HEK293 (cell line): ENCODE results near the gene ORC1.

Experiments
- CTCF ChIA-PET: fragments of 350-600 bp; formaldehyde crosslinking; extraction: SDS; loops from one replicate; lab custom pipeline; 2021; ENCODE audit warnings: antibody characterized with exemption; lab: Yijun Ruan, JAX
- POLR2A ChIA-PET: fragments of 300-600 bp; formaldehyde crosslinking; extraction: SDS; loops from one replicate; lab custom pipeline; 2020; ENCODE audit warnings: antibody characterized with exemption, inconsistent platforms; lab: Yijun Ruan, JAX
- H3K27ac ChIP-seq: fragments of 200-500 bp; sonication (Bioruptor generic); 2 replicates; pipeline ENCODE4 v1.5.1; 2014; ENCODE audit warnings: low read depth, low read length, control low read depth, inconsistent platforms; ENCODE audit errors: extremely low read depth
- H3K36me3 ChIP-seq, 2 experiments: fragments of 200-500 bp in 1 of 2; sonication (Bioruptor generic) in 1 of 2; 1 replicate in 1 of 2; 2 replicates in 1 of 2; pipeline ENCODE4 v1.5.1; 2014 to 2017; ENCODE audit warnings: inconsistent platforms in 2 of 2, low read length in 2 of 2; ENCODE audit not compliant: control insufficient read depth in 2 of 2, insufficient read depth in 1 of 2
- H3K4me1 ChIP-seq: fragments of 200-500 bp; sonication (Bioruptor generic); 2 replicates; pipeline ENCODE4 v1.5.1; 2014; ENCODE audit warnings: mild to moderate bottlenecking, low read length, inconsistent platforms; ENCODE audit not compliant: control insufficient read depth, insufficient read depth
- H3K4me3 ChIP-seq: 2 replicates; pipeline ENCODE4 v1.5.1; 2011; ENCODE audit warnings: low read depth, mild to moderate bottlenecking, control low read depth, low read length, moderate library complexity
- H3K9me3 ChIP-seq: fragments of 200-500 bp; sonication (Bioruptor generic); 2 replicates; pipeline ENCODE4 v1.5.1; 2014; ENCODE audit warnings: low read depth, low read length, inconsistent platforms; ENCODE audit not compliant: control insufficient read depth, insufficient read depth
- BCL6B ChIP-seq: fragments of 450-650 bp; formaldehyde crosslinking; IDR thresholded peaks from 2 replicates; pipeline ENCODE4 v1.5.1; 2017; ENCODE audit warnings: missing biosample characterization, missing genetic modification characterization
- MYNN ChIP-seq: fragments of 450-650 bp; formaldehyde crosslinking; IDR thresholded peaks from 2 replicates; pipeline ENCODE4 v1.5.1; 2016; ENCODE audit warnings: missing biosample characterization, missing genetic modification characterization, borderline replicate concordance
- PRDM10 ChIP-seq: fragments of 450-650 bp; formaldehyde crosslinking; IDR thresholded peaks from 2 replicates; pipeline ENCODE4 v1.5.1; 2016; ENCODE audit warnings: missing biosample characterization, missing genetic modification characterization
- REST ChIP-seq: fragments of 450-650 bp; formaldehyde crosslinking; IDR thresholded peaks from 2 replicates; pipeline ENCODE4 v1.5.1; 2016; ENCODE audit warnings: missing biosample characterization, missing genetic modification characterization
- SCRT2 ChIP-seq: fragments of 450-650 bp; formaldehyde crosslinking; IDR thresholded peaks from 2 replicates; pipeline ENCODE4 v1.5.1; 2016; ENCODE audit warnings: missing biosample characterization, missing genetic modification characterization
- ZBTB21 ChIP-seq: fragments of 450-650 bp; formaldehyde crosslinking; IDR thresholded peaks from 2 replicates; pipeline ENCODE4 v1.5.1; 2017; ENCODE audit warnings: missing biosample characterization, missing genetic modification characterization
- ZBTB8A ChIP-seq: fragments of 450-650 bp; formaldehyde crosslinking; IDR thresholded peaks from 2 replicates; pipeline ENCODE4 v1.5.1; 2016; ENCODE audit warnings: missing biosample characterization, missing genetic modification characterization
- ZFP37 ChIP-seq: fragments of 450-650 bp; formaldehyde crosslinking; IDR thresholded peaks from 2 replicates; pipeline ENCODE4 v1.5.1; 2016; ENCODE audit warnings: missing biosample characterization, missing genetic modification characterization
- ZFP41 ChIP-seq: fragments of 450-650 bp; formaldehyde crosslinking; IDR thresholded peaks from 2 replicates; pipeline ENCODE4 v1.5.1; 2016; ENCODE audit warnings: missing biosample characterization, missing genetic modification characterization, borderline replicate concordance
- ZFP69B ChIP-seq: fragments of 450-650 bp; formaldehyde crosslinking; IDR thresholded peaks from 2 replicates; pipeline ENCODE4 v1.5.1; 2016; ENCODE audit warnings: missing biosample characterization, missing genetic modification characterization
- ZNF157 ChIP-seq: fragments of 450-650 bp; formaldehyde crosslinking; IDR thresholded peaks from 2 replicates; pipeline ENCODE4 v1.5.1; 2016; ENCODE audit warnings: missing biosample characterization, missing genetic modification characterization
- ZNF221 ChIP-seq: fragments of 450-650 bp; formaldehyde crosslinking; IDR thresholded peaks from 2 replicates; pipeline ENCODE4 v1.5.1; 2017; ENCODE audit warnings: missing biosample characterization, missing genetic modification characterization, borderline replicate concordance
- ZNF394 ChIP-seq: fragments of 450-650 bp; formaldehyde crosslinking; IDR thresholded peaks from 2 replicates; pipeline ENCODE4 v1.5.1; 2016; ENCODE audit warnings: missing biosample characterization, missing genetic modification characterization, mild to moderate bottlenecking, moderate library complexity, borderline replicate concordance
- ZNF473 ChIP-seq: fragments of 450-650 bp; formaldehyde crosslinking; IDR thresholded peaks from 2 replicates; pipeline ENCODE4 v1.5.1; 2017; ENCODE audit warnings: missing biosample characterization, missing genetic modification characterization
- ZNF639 ChIP-seq: fragments of 450-650 bp; formaldehyde crosslinking; IDR thresholded peaks from 2 replicates; pipeline ENCODE4 v1.5.1; 2016; ENCODE audit warnings: missing biosample characterization, missing genetic modification characterization
- ZNF785 ChIP-seq: fragments of 450-650 bp; formaldehyde crosslinking; IDR thresholded peaks from 2 replicates; pipeline ENCODE4 v1.5.1; 2016; ENCODE audit warnings: missing biosample characterization, missing genetic modification characterization
- ZSCAN4 ChIP-seq: fragments of 450-650 bp; formaldehyde crosslinking; IDR thresholded peaks from 2 replicates; pipeline ENCODE4 v1.5.1; 2017; ENCODE audit warnings: missing biosample characterization, missing genetic modification characterization
- ZSCAN5A ChIP-seq: fragments of 450-650 bp; formaldehyde crosslinking; IDR thresholded peaks from 2 replicates; pipeline ENCODE4 v1.5.1; 2016; ENCODE audit warnings: missing biosample characterization, missing genetic modification characterization

Gene ORC1

GRCh38 chr1:52403566-52404115, 582 bp downstream of the ORC1 start (continued):
- TF ChIP-seq ZNF221 (no peak), BCL6B (tag by site-specific recombination) (0 out of 2 replicates have a peak, but pooled peaks have one; percentile 8), REST (tag by site-specific recombination) (no peak), ZNF785 (tag by site-specific recombination) (no peak), ZNF394 (tag by site-specific recombination) (0 out of 2 replicates have a peak, but pooled peaks have one; percentile 5), ZFP37 (tag by site-specific recombination) (peak; percentile 73; the same call in 1 of the 2 replicates), ZFP69B (tag by site-specific recombination) (no peak), ZNF639 (no peak), MYNN (tag by site-specific recombination) (peak; percentile 81)

GRCh38 chr1:52402860-52403240, 1.4 kb downstream of the ORC1 start:
- peak overlapping the region; percentile 83 for H3K4me3 ChIP-seq
- H3K36me3 ChIP-seq, result peaks cover 12 to 57% of the 10 kb centered on the region in 2 experiments; a peak in 2 of 3 replicates
- H3K9me3 ChIP-seq, result no peaks in the 10 kb centered on the region
- no peak for TF ChIP-seq ZSCAN4 (tag by site-specific recombination)
- TF ChIP-seq ZNF473 (tag by site-specific recombination), result no peak
- TF ChIP-seq ZFP41, result no peak
- no peak for TF ChIP-seq ZBTB21 (tag by site-specific recombination)
- TF ChIP-seq PRDM10 (tag by site-specific recombination), result no peak
- no peak for TF ChIP-seq ZBTB8A (tag by site-specific recombination)
- TF ChIP-seq ZSCAN5A (tag by site-specific recombination), result no peak
- TF ChIP-seq ZNF157 (tag by site-specific recombination), result no peak
- TF ChIP-seq SCRT2, result no peak
- CTCF ChIA-PET, result no interaction called here
- no peaks in the 10 kb centered on the region for H3K4me1 ChIP-seq
- no peak overlapping the region for H3K27ac ChIP-seq
- POLR2A ChIA-PET, result no interaction called here
